Stimulated activated CD4-positive, alpha-beta T cell treated with anti-CD3 and anti-CD28 coated beads, TNF-alpha, amount 100 ng/mL, for 1 hour (primary cell): ENCODE data around the gene CHRD.

Experiments used
- DNase-seq, 3 donors: peaks; one replicate each; pipeline ENCODE4 v3.0.0-alpha.2; 2020; ENCODE audit warnings: low read depth in 3 of 3, low spot score in 1 of 3

Gene CHRD

GRCh38 chr3:184346480-184347190 lies 33.2 kb upstream of the CHRD start:
- no peak for DNase-seq

GRCh38 chr3:184347321-184348056 lies 32.4 kb upstream of the CHRD start:
- DNase-seq = no peak

GRCh38 chr3:184348057-184348382 lies 31.8 kb upstream of the CHRD start:
- no peak for DNase-seq

GRCh38 chr3:184349563-184350470 lies 30.0 kb upstream of the CHRD start:
- DNase-seq = no peak

- DNase-seq = no peak
Observed at GRCh38 chr3:184350618-184351017, 29.2 kb upstream of the CHRD start.

- DNase-seq = no peak
Observed at GRCh38 chr3:184351511-184352148, 28.2 kb upstream of the CHRD start.

- DNase-seq = no peak
Observed at GRCh38 chr3:184352149-184352785, 27.6 kb upstream of the CHRD start.

- DNase-seq = no peak
Observed at GRCh38 chr3:184352897-184353545, 26.8 kb upstream of the CHRD start.

GRCh38 chr3:184353546-184353941 lies 26.3 kb upstream of the CHRD start:
- DNase-seq = no peak

GRCh38 chr3:184354121-184354728 lies 25.6 kb upstream of the CHRD start:
- peak in 1 of 3 donors; percentile 59 for DNase-seq

- DNase-seq = no peak
Observed at GRCh38 chr3:184354754-184355153, 25.1 kb upstream of the CHRD start.

- no peak for DNase-seq
Observed at GRCh38 chr3:184355261-184356040, 24.4 kb upstream of the CHRD start.

- no peak for DNase-seq
Observed at GRCh38 chr3:184357248-184358123, 22.4 kb upstream of the CHRD start.

GRCh38 chr3:184358124-184358767 lies 21.6 kb upstream of the CHRD start:
- no peak for DNase-seq

GRCh38 chr3:184358921-184359350 lies 20.9 kb upstream of the CHRD start:
- no peak for DNase-seq

- no peak for DNase-seq
Observed at GRCh38 chr3:184359610-184360009, 20.2 kb upstream of the CHRD start.

GRCh38 chr3:184360070-184360928 lies 19.6 kb upstream of the CHRD start:
- DNase-seq = no peak
